Gastroesophageal sphincter (tissue), 4 donors: ENCODE data around the gene RAI1. TPM values are rescaled to one million over a fixed set of nuclear protein-coding genes. Genes with fewer than 3 reads are reported as not detected.
A peak's percentile ranks its signal among the peaks of the same experiment; 100 is the strongest.

ENCODE experiments used
- ATAC-seq: fragments of 150-250 bp; one replicate; pipeline ENCODE4 v1.9.1; 2016; ENCODE audit warnings: mild to moderate bottlenecking, moderate library complexity
- H3K27ac ChIP-seq, 4 donors: fragments of 200-600 bp; sonication (generic) in 3 of 4; 1 replicate in 3 of 4; 2 replicates in 1 of 4; pipeline ENCODE4 v1.5.1; 2016 to 2019
- H3K27me3 ChIP-seq: fragments of 200-600 bp; sonication (generic); one replicate; pipeline ENCODE4 v1.5.1; 2019
- H3K36me3 ChIP-seq, 2 donors: fragments of 200-600 bp; sonication (generic); one replicate each; pipeline ENCODE4 v1.5.1; 2019; ENCODE audit warnings: control low read depth in 1 of 2
- H3K4me1 ChIP-seq, 3 donors: fragments of 200-600 bp; sonication (generic); 1 replicate in 2 of 3; 2 replicates in 1 of 3; pipeline ENCODE4 v1.5.1; 2016 to 2019; ENCODE audit warnings: control low read depth in 2 of 3
- H3K4me3 ChIP-seq, 2 donors: fragments of 200-600 bp; sonication (generic); one replicate each; pipeline ENCODE4 v1.5.1; 2019; ENCODE audit warnings: mild to moderate bottlenecking in 1 of 2, moderate library complexity in 1 of 2
- H3K9me3 ChIP-seq, 3 donors: fragments of 200-600 bp; sonication (generic); one replicate each; pipeline ENCODE4 v1.5.1; 2017 to 2019; ENCODE audit warnings: control low read depth in 2 of 3
- EP300 ChIP-seq: sonication (generic); formaldehyde crosslinking; IDR thresholded peaks from one replicate; pipeline ENCODE4 v1.6.1; 2017; ENCODE audit warnings: antibody characterized with exemption, mild to moderate bottlenecking
- POLR2A ChIP-seq, 2 donors: fragments of 450-650 bp; IDR thresholded peaks; one replicate each; pipeline ENCODE4 v1.6.1; 2017; ENCODE audit warnings: antibody characterized with exemption in 2 of 2, mild to moderate bottlenecking in 2 of 2, moderate library complexity in 1 of 2
- POLR2AphosphoS5 ChIP-seq: sonication (generic); formaldehyde crosslinking; IDR thresholded peaks from one replicate; pipeline ENCODE4 v1.6.1; 2017; ENCODE audit warnings: antibody characterized with exemption
- WGBS, 2 donors: methylation state at CpG; one replicate each; pipeline ENCODE4 v1.1.5; 2018; ENCODE audit warnings: low coverage in 1 of 2; 5-methylcytosine and 5-hydroxymethylcytosine counted together
- total RNA-seq, 4 donors: library from RNA; depleted of rRNA; stranded (reverse); fragments of >200 nt; gene quantifications; one replicate each; pipeline ENCODE4 v1.1.0, GENCODE V29; 2016
- TF ChIP-seq, protein P1 (sequence below), 4 experiments: fragments of 200-600 bp in 2 of 4; fragments of 450-650 bp in 2 of 4; sonication (generic) in 1 of 4; IDR thresholded peaks; one replicate each; pipeline ENCODE4 v1.5.1; 2017 to 2019; ENCODE audit warnings: antibody characterized with exemption in 4 of 4, mild to moderate bottlenecking in 2 of 4, moderate library complexity in 2 of 4

Gene RAI1
- total RNA-seq, 4 donors from 2014 or later, result 15.9 to 39.7 (median 28.3) TPM

GRCh38 chr17:17776889-17777288 is 95.6 kb downstream of the RAI1 start:
- no peak overlapping the region for H3K4me3 ChIP-seq
- 0% methylated on average over 1 of the region's 3 CpGs; no CpG with 5 or more reads in 1 of the 2 donors for WGBS, 2 donors
- H3K36me3 ChIP-seq, result no peaks in the 10 kb centered on the region
- no peak for ATAC-seq
- H3K9me3 ChIP-seq, result no peaks in the 10 kb centered on the region
- H3K27me3 ChIP-seq, result no peaks in the 10 kb centered on the region
- peaks cover 2 to 87% (median 38%) of the 10 kb centered on the region in 3 donors for H3K4me1 ChIP-seq
- TF ChIP-seq POLR2AphosphoS5 (no peak), EP300 (no peak), POLR2A (IDR thresholded peaks at IDR 0.05) (no peak)
- TF ChIP-seq, protein P1, sequence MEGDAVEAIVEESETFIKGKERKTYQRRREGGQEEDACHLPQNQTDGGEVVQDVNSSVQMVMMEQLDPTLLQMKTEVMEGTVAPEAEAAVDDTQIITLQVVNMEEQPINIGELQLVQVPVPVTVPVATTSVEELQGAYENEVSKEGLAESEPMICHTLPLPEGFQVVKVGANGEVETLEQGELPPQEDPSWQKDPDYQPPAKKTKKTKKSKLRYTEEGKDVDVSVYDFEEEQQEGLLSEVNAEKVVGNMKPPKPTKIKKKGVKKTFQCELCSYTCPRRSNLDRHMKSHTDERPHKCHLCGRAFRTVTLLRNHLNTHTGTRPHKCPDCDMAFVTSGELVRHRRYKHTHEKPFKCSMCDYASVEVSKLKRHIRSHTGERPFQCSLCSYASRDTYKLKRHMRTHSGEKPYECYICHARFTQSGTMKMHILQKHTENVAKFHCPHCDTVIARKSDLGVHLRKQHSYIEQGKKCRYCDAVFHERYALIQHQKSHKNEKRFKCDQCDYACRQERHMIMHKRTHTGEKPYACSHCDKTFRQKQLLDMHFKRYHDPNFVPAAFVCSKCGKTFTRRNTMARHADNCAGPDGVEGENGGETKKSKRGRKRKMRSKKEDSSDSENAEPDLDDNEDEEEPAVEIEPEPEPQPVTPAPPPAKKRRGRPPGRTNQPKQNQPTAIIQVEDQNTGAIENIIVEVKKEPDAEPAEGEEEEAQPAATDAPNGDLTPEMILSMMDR (IDR thresholded peaks at IDR 0.05), result no peak
- no peak overlapping the region for H3K27ac ChIP-seq

DNA sequence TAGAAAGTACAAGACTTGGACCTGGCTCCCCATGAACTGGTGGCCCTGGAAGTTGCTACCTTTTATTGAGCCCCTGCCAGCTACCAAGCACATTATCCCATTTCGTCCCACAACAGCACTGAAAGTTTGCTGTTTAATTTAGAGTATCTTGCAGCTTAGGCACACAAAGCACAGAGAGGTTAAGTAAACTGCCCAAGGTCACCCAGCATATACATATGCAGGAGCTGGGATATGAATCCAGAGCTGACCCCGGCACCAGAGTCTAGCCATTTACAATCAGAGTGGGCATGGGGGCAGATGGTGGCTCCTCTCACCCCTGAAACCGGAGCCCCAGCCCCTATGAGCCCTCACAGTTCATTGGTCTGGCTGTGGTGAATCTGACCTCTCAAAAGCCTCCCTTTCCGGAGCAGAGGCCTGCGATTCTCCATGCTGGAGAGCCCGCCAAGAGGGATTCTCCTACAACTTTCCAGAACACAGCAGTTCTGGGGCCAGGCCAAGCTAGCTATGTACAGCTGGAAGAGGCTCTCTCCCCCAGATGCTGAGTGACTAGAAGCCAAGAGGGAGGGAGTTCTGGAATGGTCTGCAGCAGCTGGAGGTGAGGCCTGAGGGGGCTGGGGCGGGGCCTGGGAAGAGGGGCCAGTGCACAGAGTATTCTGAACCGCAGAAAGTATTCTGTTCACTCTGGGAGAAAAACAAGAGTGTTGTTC is 97.2 kb downstream of the RAI1 start:
- 15% methylated on average over 3 of the region's 8 CpGs; no CpG with 5 or more reads in 1 of the 2 donors for WGBS, 2 donors
- TF ChIP-seq EP300 (no peak), POLR2AphosphoS5 (peak; percentile 9)
- Histone ChIP-seq H3K36me3 (no peaks in the 10 kb centered on the region), H3K27ac (peak overlapping the region in 3 of 4 donors; percentile 81 to 86 (median 85)), H3K4me1 (peaks cover 2 to 92% (median 51%) of the 10 kb centered on the region in 3 donors), H3K9me3 (no peaks in the 10 kb centered on the region), H3K27me3 (no peaks in the 10 kb centered on the region), H3K4me3 (no peak overlapping the region)
- peak; percentile 8 for ATAC-seq

DNA sequence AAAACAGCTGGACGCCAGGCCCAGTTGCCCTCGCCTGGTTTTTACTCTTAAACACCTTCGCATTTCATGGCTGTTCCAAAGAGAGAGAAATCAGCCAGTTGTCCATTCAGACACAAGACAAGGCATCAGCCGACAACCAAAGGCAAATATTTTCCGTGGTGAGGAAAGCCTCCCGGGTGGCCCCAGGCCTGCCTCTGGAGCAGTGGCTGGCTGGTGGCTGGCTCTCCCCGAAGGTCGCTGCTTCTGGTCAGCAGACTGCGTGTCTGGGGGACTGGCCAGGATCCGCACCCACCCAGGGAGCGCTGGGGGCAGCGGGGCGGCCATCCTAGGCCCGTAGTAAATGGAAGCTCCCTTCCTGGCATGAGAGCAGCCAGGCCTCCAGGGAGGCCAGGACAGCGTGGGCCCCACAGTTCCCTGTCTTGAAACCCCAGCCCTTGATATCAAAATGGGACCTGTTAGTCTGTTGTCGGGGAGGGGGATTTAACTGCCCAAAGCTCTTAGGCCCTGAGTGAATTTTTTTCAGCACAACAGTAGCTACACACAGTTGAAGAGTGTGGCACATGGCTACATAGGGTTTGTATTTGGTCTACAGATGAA is 97.9 kb downstream of the RAI1 start:
- WGBS, 2 donors, result 0% methylated on average over 3 of the region's 16 CpGs; no CpG with 5 or more reads in 1 of the 2 donors
- Histone ChIP-seq H3K27me3 (no peaks in the 10 kb centered on the region), H3K36me3 (no peaks in the 10 kb centered on the region), H3K4me3 (no peak overlapping the region), H3K4me1 (peaks cover 2 to 92% (median 58%) of the 10 kb centered on the region in 3 donors), H3K9me3 (no peaks in the 10 kb centered on the region), H3K27ac (peak overlapping the region; percentile 3 to 86 (median 83))
- TF ChIP-seq EP300 (no peak), POLR2A (IDR thresholded peaks at IDR 0.05) (no peak), POLR2AphosphoS5 (no peak)
- TF ChIP-seq, protein P1 (IDR thresholded peaks at IDR 0.05), result no peak
- no peak for ATAC-seq

- Histone ChIP-seq H3K4me3 (peak overlapping the region in 1 of 2 donors; percentile 62), H3K4me1 (peaks cover 2 to 94% (median 62%) of the 10 kb centered on the region in 3 donors)
- WGBS, 2 donors, result 30% methylated on average over 3 of the region's 11 CpGs; no CpG with 5 or more reads in 1 of the 2 donors
Observed at GRCh38 chr17:17780922-17781590, 99.8 kb downstream of the RAI1 start.

More at GRCh38 chr17:17780922-17781590, 99.8 kb downstream of the RAI1 start:
- H3K9me3 ChIP-seq, result no peaks in the 10 kb centered on the region
- peak; percentile 32 for ATAC-seq
- H3K27me3 ChIP-seq, result no peaks in the 10 kb centered on the region
- TF ChIP-seq EP300 (no peak), POLR2AphosphoS5 (peak; percentile 28), POLR2A (IDR thresholded peaks at IDR 0.05) (no peak)
- TF ChIP-seq, protein P1 (IDR thresholded peaks at IDR 0.05), result peak in 3 of 4 experiments; percentile 37 to 54 (median 40)
- peak overlapping the region; percentile 63 to 92 (median 89) for H3K27ac ChIP-seq
- no peaks in the 10 kb centered on the region for H3K36me3 ChIP-seq
